Astrocyte of the spinal cord (primary cell): ENCODE data around the gene MED17.

Experiments used
- DNase-seq: peaks from one replicate; pipeline ENCODE4 v3.0.0; 2011; ENCODE audit warnings: low read depth, low spot score
- H3K4me3 ChIP-seq: 2 replicates; pipeline ENCODE4 v1.5.1; 2011; ENCODE audit warnings: low read depth, mild to moderate bottlenecking, low read length, moderate library complexity
- CTCF ChIP-seq: IDR thresholded peaks from 2 replicates; pipeline ENCODE4 v1.5.1; 2012; ENCODE audit warnings: low read depth, mild to moderate bottlenecking, low read length, inconsistent platforms
- in situ Hi-C: cut with HindIII; loops from 2 replicates; pipeline ENCODE4 v1.10.0; 2017; ENCODE audit warnings: low sequenced_read_pairs

MED17 gene

GRCh38 chr11:93746101-93746500, 38.0 kb upstream of the MED17 start:
- H3K4me3 ChIP-seq, result no peak overlapping the region
- no peak for TF ChIP-seq CTCF
- in situ Hi-C loops, result no loop called here
- no peak for DNase-seq

GRCh38 chr11:93747122-93747521, 37.0 kb upstream of the MED17 start:
- TF ChIP-seq CTCF, result no peak
- DNase-seq, result no peak
- in situ Hi-C loops, result no loop called here

DNA sequence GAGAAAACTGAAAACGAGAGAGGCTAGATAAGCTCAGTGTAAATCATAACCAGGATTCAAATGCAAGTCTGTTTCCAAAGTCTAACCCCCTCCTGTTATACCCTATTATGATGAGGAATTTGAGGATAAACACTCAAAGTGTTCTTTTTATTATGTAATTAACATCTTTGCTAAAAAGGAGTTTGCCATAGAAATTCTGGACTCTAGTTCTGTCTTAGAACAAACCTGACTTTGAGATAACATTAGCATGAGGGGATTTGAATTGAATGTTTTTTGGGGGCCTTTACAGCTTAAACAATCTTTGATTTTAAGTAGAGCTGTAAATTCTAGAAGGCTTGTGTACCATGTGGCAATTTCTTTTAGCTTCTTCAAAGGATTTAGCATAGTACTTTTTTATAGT, 33.1 kb upstream of the MED17 start:
- no peak overlapping the region for H3K4me3 ChIP-seq
- no peak for TF ChIP-seq CTCF
- in situ Hi-C loops, result no loop called here
- DNase-seq, result no peak

More at GRCh38 chr11:93747122-93747521, 37.0 kb upstream of the MED17 start:
- no peak overlapping the region for H3K4me3 ChIP-seq

GRCh38 chr11:93753241-93753640, 30.8 kb upstream of the MED17 start:
- no peak for DNase-seq
- in situ Hi-C loops, result no loop called here

GRCh38 chr11:93756748-93757147, 27.3 kb upstream of the MED17 start:
- no peak overlapping the region for H3K4me3 ChIP-seq
- in situ Hi-C loops, result no loop called here
- no peak for DNase-seq

More at GRCh38 chr11:93753241-93753640, 30.8 kb upstream of the MED17 start:
- TF ChIP-seq CTCF, result no peak
- no peak overlapping the region for H3K4me3 ChIP-seq

DNA sequence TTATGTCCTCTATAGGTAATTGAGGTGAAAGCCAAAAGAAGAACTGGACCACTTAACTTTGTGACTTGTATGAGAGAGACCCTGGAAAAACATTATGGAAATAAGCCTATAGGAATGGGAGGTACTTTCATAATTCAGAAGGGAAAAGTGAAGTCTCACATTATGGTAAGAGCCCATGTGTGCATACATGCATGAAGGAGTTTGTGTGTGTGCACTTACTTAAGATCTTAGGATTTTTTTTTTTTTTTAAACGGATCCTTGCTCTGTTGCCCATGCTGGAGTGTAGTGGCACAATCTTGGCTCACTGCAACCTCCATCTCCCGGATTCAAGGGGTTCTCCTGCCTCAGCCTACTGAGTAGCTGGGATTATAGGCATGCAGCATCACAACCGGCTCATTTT, 26.8 kb upstream of the MED17 start:
- no peak for DNase-seq
- in situ Hi-C loops, result no loop called here
- no peak for TF ChIP-seq CTCF
- no peak overlapping the region for H3K4me3 ChIP-seq

More at GRCh38 chr11:93756748-93757147, 27.3 kb upstream of the MED17 start:
- no peak for TF ChIP-seq CTCF
